Endothelial cell of umbilical vein (primary cell): ENCODE results near the gene TMOD1. TPM values are rescaled to one million over a fixed set of nuclear protein-coding genes. Genes with fewer than 3 reads are reported as not detected.

ENCODE experiments used
- BruUV-seq: library from RNA; stranded (reverse); fragments of 400-500 nt; replicated peaks from 2 replicates; lab custom pipeline; 2021; lab: Mats Ljungman, UMichigan
- CTCF ChIA-PET: fragments of 300-600, 350-600 bp; sonication (Branson Sonifier 250); formaldehyde crosslinking; loops from one replicate; lab custom pipeline; 2021; ENCODE audit warnings: antibody characterized with exemption, inconsistent platforms; lab: Charles Lee
- POLR2A ChIA-PET: fragments of 300-600, 350-600 bp; sonication (Branson Sonifier 250); formaldehyde crosslinking; loops from one replicate; lab custom pipeline; 2021; ENCODE audit warnings: antibody characterized with exemption, inconsistent platforms; lab: Charles Lee
- DNase-seq: peaks from one replicate; pipeline ENCODE4 v3.0.0-alpha.2; 2011; ENCODE audit warnings: low read depth, low spot score
- FAIRE-seq: peaks from 2 replicates; lab custom pipeline; 2011; peaks lifted over from hg19 to GRCh38; lab: Jason Lieb, UNC
- H2AFZ ChIP-seq: 2 replicates; pipeline ENCODE4 v1.6.0; 2012; ENCODE audit warnings: low read depth, low read length, control low read depth, inconsistent platforms
- H3K27ac ChIP-seq: 2 replicates; pipeline ENCODE4 v1.5.1; 2011; ENCODE audit warnings: low read depth, mild to moderate bottlenecking, control low read depth, low read length, moderate library complexity; ENCODE audit not compliant: insufficient read depth
- H3K27me3 ChIP-seq, 2 experiments: 2 replicates each; pipeline versions ENCODE4 v1.6.0 to v1.6.1; 2011; ENCODE audit warnings: low read length in 2 of 2, mixed read lengths in 1 of 2; ENCODE audit not compliant: control insufficient read depth in 2 of 2, insufficient read depth in 2 of 2
- H3K36me3 ChIP-seq, 2 experiments: 2 replicates in 1 of 2; 3 replicates in 1 of 2; pipeline ENCODE4 v1.5.1; 2011; ENCODE audit warnings: low read length in 2 of 2, mild to moderate bottlenecking in 1 of 2, moderate library complexity in 1 of 2; ENCODE audit not compliant: control insufficient read depth in 2 of 2, insufficient read depth in 2 of 2; ENCODE audit errors: extremely low read depth in 1 of 2
- H3K4me1 ChIP-seq: 3 replicates; pipeline ENCODE4 v1.5.1; 2011; ENCODE audit warnings: mild to moderate bottlenecking, low read length; ENCODE audit not compliant: control insufficient read depth, insufficient read depth; ENCODE audit errors: extremely low read depth
- H3K4me2 ChIP-seq: 2 replicates; pipeline ENCODE4 v1.6.1; 2011; ENCODE audit warnings: low read length, control low read depth, mixed read lengths; ENCODE audit not compliant: insufficient read depth
- H3K4me3 ChIP-seq, 3 experiments: fragments of 200-600 bp in 1 of 3; sonication (generic), shearing (Covaris generic) in 1 of 3; replicated peaks in 1 of 3; 2 replicates each; pipeline ENCODE4 v1.5.1; 2011 to 2016; ENCODE audit warnings: control low read depth in 3 of 3, low read length in 3 of 3, mild to moderate bottlenecking in 2 of 3, inconsistent platforms in 1 of 3, low read depth in 1 of 3, moderate library complexity in 1 of 3; ENCODE audit not compliant: insufficient read depth in 1 of 3
- H3K79me2 ChIP-seq: 2 replicates; pipeline ENCODE4 v1.6.0; 2012; ENCODE audit warnings: low read length, inconsistent platforms; ENCODE audit not compliant: control insufficient read depth, insufficient read depth
- H3K9ac ChIP-seq: replicated peaks from 2 replicates; pipeline ENCODE3; 2011; ENCODE audit warnings: low read length, control low read depth; ENCODE audit not compliant: insufficient read depth; ENCODE audit errors: extremely low read depth
- H3K9me1 ChIP-seq: replicated peaks from 3 replicates; pipeline ENCODE4 v1.6.0; 2011; ENCODE audit warnings: mild to moderate bottlenecking, low read length; ENCODE audit not compliant: control insufficient read depth, insufficient read depth; ENCODE audit errors: extremely low read depth
- H3K9me3 ChIP-seq: replicated peaks from 2 replicates; pipeline ENCODE4 v1.5.1; 2012; ENCODE audit warnings: low read length, inconsistent platforms; ENCODE audit not compliant: control insufficient read depth, insufficient read depth
- H4K20me1 ChIP-seq: replicated peaks from 2 replicates; pipeline ENCODE3; 2011; ENCODE audit warnings: mild to moderate bottlenecking, low read length; ENCODE audit not compliant: control insufficient read depth, insufficient read depth; ENCODE audit errors: extremely low read depth
- EZH2 ChIP-seq: IDR thresholded peaks from 2 replicates; pipeline ENCODE4 v1.6.1; 2012; ENCODE audit warnings: borderline replicate concordance, low read depth, mild to moderate bottlenecking, moderate library complexity, low read length, inconsistent platforms; ENCODE audit not compliant: severe bottlenecking
- FOS ChIP-seq: IDR thresholded peaks from 2 replicates; pipeline ENCODE4 v1.6.1; 2011; ENCODE audit warnings: mild to moderate bottlenecking, low read length, moderate library complexity, borderline replicate concordance; ENCODE audit not compliant: insufficient read depth
- GATA2 ChIP-seq: IDR thresholded peaks from 2 replicates; pipeline ENCODE4 v1.7.0; 2011; ENCODE audit warnings: low read depth, mild to moderate bottlenecking, moderate library complexity, mixed read lengths, low read length; ENCODE audit not compliant: insufficient read length, insufficient read depth
- JUN ChIP-seq: IDR thresholded peaks from 2 replicates; pipeline ENCODE4 v1.6.1; 2011; ENCODE audit warnings: borderline replicate concordance, low read depth; ENCODE audit not compliant: insufficient read length, insufficient read depth
- MYC ChIP-seq: IDR thresholded peaks from one replicate; pipeline ENCODE4 v1.6.1; 2011; ENCODE audit warnings: mild to moderate bottlenecking, low read depth, low read length
- POLR2A ChIP-seq: IDR thresholded peaks from 2 replicates; pipeline ENCODE4 v1.6.1; 2012; ENCODE audit warnings: low read depth, mild to moderate bottlenecking, control low read depth, low read length
- POLR2AphosphoS5 ChIP-seq: IDR thresholded peaks from 2 replicates; pipeline ENCODE4 v1.6.1; 2012; ENCODE audit warnings: low read depth, mild to moderate bottlenecking, control low read depth, low read length, moderate library complexity; ENCODE audit not compliant: insufficient read depth
- dilution Hi-C: fragments of 300-500 bp; cut with MboI; formaldehyde crosslinking; loops from one replicate; pipeline ENCODE4 v1.15.0; 2019; ENCODE audit warnings: low sequenced_read_pairs; ENCODE audit not compliant: extremely low pct_ligation_motif_present
- intact Hi-C: fragments of 100-400 bp; cut with micrococcal nuclease; formaldehyde crosslinking; loops from one replicate; pipeline ENCODE4 v1.10.0; 2022
- polyA plus RNA-seq, 4 experiments: library from polyadenylated mRNA; depleted of rRNA in 3 of 4; stranded (reverse) in 3 of 4; unstranded in 1 of 4; fragments of >200 nt; gene quantifications; 2 replicates each; pipeline versions ENCODE4 v1.2.1 to v1.2.3, GENCODE V29; 2011 to 2012; ENCODE audit warnings: missing spikeins in 1 of 4
- total RNA-seq: library from RNA; stranded (reverse); gene quantifications from 2 replicates; pipeline ENCODE4 v1.2.3, GENCODE V29; 2021
- TF ChIP-seq, protein P1 (sequence below), 2 donors: IDR thresholded peaks; 1 replicate in 1 of 2; 2 replicates in 1 of 2; pipeline ENCODE4 v1.5.1; 2011; ENCODE audit warnings: low read length in 2 of 2, mild to moderate bottlenecking in 2 of 2, moderate library complexity in 2 of 2, control low read depth in 1 of 2, inconsistent platforms in 1 of 2, low read depth in 1 of 2; ENCODE audit not compliant: insufficient read depth in 1 of 2; ENCODE audit errors: extremely low read depth in 1 of 2
- TF ChIP-seq, protein P2 (sequence below): IDR thresholded peaks from 2 replicates; pipeline ENCODE4 v1.6.1; 2011; ENCODE audit not compliant: insufficient read depth, insufficient read length

TMOD1 gene
- total and polyA plus RNA-seq, 2 donors (not counting 3 experiments of a cell fraction or from before 2014, with no cell fraction given) = 0.26 to 1.4 TPM

DNA sequence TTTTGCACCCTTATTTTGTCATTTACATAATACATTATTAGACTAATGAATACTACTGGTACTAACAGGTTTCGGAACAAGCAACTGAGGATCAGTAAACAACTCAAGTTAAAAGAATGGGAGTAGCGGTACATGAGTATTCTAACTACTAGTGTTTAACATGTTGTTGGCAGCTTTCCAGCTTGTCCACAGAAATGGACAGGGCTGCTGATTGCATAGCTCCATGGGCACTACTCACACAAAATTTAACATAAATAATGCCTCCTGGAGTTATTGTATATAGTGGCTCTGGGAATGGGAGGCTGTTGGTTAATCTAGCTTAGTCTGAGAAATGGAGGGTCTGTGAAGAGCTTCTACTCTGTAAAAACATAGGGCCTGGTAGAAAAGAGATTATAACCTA is 138.9 kb downstream of the TMOD1 start:
- intact Hi-C loops (no loop called here), dilution Hi-C loops (no loop called here)
- TF ChIP-seq GATA2 (no peak), EZH2 (no peak), MYC (no peak), POLR2A (no peak), JUN (no peak), POLR2AphosphoS5 (no peak), FOS (no peak)
- TF ChIP-seq, protein P1, sequence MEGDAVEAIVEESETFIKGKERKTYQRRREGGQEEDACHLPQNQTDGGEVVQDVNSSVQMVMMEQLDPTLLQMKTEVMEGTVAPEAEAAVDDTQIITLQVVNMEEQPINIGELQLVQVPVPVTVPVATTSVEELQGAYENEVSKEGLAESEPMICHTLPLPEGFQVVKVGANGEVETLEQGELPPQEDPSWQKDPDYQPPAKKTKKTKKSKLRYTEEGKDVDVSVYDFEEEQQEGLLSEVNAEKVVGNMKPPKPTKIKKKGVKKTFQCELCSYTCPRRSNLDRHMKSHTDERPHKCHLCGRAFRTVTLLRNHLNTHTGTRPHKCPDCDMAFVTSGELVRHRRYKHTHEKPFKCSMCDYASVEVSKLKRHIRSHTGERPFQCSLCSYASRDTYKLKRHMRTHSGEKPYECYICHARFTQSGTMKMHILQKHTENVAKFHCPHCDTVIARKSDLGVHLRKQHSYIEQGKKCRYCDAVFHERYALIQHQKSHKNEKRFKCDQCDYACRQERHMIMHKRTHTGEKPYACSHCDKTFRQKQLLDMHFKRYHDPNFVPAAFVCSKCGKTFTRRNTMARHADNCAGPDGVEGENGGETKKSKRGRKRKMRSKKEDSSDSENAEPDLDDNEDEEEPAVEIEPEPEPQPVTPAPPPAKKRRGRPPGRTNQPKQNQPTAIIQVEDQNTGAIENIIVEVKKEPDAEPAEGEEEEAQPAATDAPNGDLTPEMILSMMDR (IDR thresholded peaks at IDR 0.05; ENCODE audit: extremely low read depth in 1 of 2, insufficient read depth in 1 of 2, low read depth in 1 of 2, low read length in 2 of 2) = no peak
- TF ChIP-seq, protein P2, sequence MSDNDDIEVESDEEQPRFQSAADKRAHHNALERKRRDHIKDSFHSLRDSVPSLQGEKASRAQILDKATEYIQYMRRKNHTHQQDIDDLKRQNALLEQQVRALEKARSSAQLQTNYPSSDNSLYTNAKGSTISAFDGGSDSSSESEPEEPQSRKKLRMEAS = no peak
- Histone ChIP-seq H4K20me1 (peaks cover 14% of the 10 kb centered on the region), H3K4me2 (no peak overlapping the region), H3K36me3 (peaks cover 5 to 16% of the 10 kb centered on the region in 2 experiments), H3K4me3 (no peak overlapping the region), H3K27me3 (no peaks in the 10 kb centered on the region), H3K4me1 (peaks cover 10% of the 10 kb centered on the region), H2AFZ (no peak overlapping the region), H3K27ac (no peak overlapping the region), H3K79me2 (peaks cover 66% of the 10 kb centered on the region), H3K9me3 (no peaks in the 10 kb centered on the region), H3K9ac (no peak overlapping the region), H3K9me1 (no peaks in the 10 kb centered on the region)
- no TSS peak for BruUV-seq
- CTCF ChIA-PET = interaction anchor here (0.8 to 1.0 kb wide), 3 partner anchors 9 to 153 kb away, joined by 3 read pairs; no protein-coding TSS in a partner anchor
- FAIRE-seq (no peak), DNase-seq (no peak)
- POLR2A ChIA-PET = no interaction called here
